ENCODE measurements around the gene KAT8. TPM values are rescaled to one million over a fixed set of nuclear protein-coding genes. Genes with fewer than 3 reads are reported as not detected.

The KAT8 gene
- total RNA-seq (ENCODE audit: unreplicated experiment): 49.7 TPM
- long read RNA-seq, transcript KAT8-201 (11 exons, 1,525 nt): major isoform, 19 of 23 reads
- long read RNA-seq, partial matches to known transcripts: 0 of 23 reads
- long read RNA-seq, other reads (novel, unspliced or antisense): 2 of 23 reads

DNA sequence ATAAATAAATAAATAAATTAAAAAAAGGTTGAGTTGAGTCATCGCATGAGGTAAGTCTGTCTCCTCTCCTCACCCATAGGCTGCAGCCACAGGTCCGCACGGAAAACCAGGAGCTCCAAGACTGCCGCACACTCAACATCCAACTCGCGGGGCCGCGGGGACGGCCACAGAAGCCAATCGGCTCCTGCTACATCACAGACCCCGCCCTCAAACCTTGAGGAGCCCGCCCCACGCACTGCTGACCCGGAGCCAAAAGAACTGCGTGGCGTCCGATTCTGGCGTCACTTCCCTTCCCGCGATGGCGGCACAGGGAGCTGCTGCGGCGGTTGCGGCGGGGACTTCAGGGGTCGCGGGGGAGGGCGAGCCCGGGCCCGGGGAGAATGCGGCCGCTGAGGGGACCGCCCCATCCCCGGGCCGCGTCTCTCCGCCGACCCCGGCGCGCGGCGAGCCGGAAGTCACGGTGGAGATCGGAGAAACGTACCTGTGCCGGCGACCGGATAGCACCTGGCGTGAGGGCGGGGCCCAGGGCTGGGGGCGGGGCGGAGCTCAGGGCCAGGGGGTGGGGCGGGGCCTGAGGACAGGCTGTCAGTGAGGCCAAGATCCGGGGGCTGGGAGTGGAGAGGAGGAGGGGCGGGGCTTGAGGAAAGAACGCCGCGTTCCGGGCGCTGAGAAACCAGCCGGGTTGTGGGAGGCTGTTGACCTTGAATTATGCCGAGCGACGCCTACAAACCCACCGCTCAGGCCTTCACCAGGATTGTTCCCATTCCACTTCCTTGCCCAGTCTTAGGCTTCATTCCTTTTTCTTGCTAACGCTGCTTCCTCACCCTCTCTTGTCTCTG is at the start of gene KAT8:
TSS of gene KAT8 (plus strand) at position 281 of the 839 bp plus-strand sequence. CDS start at position 299, 18 bp downstream.
- H3K27ac Mint-ChIP-seq (ENCODE audit: unreplicated experiment): peak within 1 kb of the TSS; percentile 86

DNA sequence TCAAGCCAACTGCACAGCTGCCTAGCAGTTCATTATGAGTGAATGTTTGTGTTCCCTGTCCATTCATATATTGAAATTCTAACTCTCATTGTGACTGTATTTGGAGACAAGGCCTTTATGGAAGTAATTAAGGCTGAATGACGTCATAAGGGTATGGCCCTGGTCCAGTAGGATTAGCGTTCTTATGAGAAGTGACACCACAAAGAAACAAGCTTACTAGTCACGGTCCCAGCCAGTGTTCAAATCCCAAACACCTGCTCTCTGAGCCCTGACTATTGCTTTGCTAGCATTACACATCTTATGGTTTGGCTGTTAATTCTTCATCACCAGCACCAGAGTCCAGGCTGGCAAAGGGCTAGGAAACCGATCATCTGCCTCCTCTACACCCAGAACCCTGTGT is 45.6 kb upstream of the KAT8 start:
- H3K9me3 Mint-ChIP-seq (ENCODE audit: unreplicated experiment): no peaks in the 10 kb centered on the region
- TF ChIP-seq, protein P1, sequence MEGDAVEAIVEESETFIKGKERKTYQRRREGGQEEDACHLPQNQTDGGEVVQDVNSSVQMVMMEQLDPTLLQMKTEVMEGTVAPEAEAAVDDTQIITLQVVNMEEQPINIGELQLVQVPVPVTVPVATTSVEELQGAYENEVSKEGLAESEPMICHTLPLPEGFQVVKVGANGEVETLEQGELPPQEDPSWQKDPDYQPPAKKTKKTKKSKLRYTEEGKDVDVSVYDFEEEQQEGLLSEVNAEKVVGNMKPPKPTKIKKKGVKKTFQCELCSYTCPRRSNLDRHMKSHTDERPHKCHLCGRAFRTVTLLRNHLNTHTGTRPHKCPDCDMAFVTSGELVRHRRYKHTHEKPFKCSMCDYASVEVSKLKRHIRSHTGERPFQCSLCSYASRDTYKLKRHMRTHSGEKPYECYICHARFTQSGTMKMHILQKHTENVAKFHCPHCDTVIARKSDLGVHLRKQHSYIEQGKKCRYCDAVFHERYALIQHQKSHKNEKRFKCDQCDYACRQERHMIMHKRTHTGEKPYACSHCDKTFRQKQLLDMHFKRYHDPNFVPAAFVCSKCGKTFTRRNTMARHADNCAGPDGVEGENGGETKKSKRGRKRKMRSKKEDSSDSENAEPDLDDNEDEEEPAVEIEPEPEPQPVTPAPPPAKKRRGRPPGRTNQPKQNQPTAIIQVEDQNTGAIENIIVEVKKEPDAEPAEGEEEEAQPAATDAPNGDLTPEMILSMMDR (IDR thresholded peaks at IDR 0.05; ENCODE audit: unreplicated experiment): no peak
- H3K27ac Mint-ChIP-seq (ENCODE audit: unreplicated experiment): peak overlapping the region; percentile 98
- peaks cover 25% of the 10 kb centered on the region for H3K4me1 Mint-ChIP-seq (ENCODE audit: unreplicated experiment)
- peaks cover 11% of the 10 kb centered on the region for H3K36me3 Mint-ChIP-seq (ENCODE audit: low read depth, unreplicated experiment)
- H3K4me3 Mint-ChIP-seq (ENCODE audit: unreplicated experiment): peak overlapping the region; percentile 98
- no peak for DNase-seq (ENCODE audit: low spot score)
- peaks cover 18% of the 10 kb centered on the region for H3K27me3 Mint-ChIP-seq (ENCODE audit: unreplicated experiment)

More for the DNA sequence above, at the start of gene KAT8:
- Mint-ChIP-seq H3K36me3 (ENCODE audit: low read depth, unreplicated experiment) (peaks cover 27% of the 10 kb centered on the region), H3K9me3 (ENCODE audit: unreplicated experiment) (no peaks in the 10 kb centered on the region), H3K4me3 (ENCODE audit: unreplicated experiment) (peak within 1 kb of the TSS; percentile 88), H3K27me3 (ENCODE audit: unreplicated experiment) (peaks cover 17% of the 10 kb centered on the region), H3K4me1 (ENCODE audit: unreplicated experiment) (peaks cover 15% of the 10 kb centered on the region)
- TF ChIP-seq, protein P1 (IDR thresholded peaks at IDR 0.05; ENCODE audit: unreplicated experiment): no peak
- peak; percentile 95 for DNase-seq (ENCODE audit: low spot score)

DNA sequence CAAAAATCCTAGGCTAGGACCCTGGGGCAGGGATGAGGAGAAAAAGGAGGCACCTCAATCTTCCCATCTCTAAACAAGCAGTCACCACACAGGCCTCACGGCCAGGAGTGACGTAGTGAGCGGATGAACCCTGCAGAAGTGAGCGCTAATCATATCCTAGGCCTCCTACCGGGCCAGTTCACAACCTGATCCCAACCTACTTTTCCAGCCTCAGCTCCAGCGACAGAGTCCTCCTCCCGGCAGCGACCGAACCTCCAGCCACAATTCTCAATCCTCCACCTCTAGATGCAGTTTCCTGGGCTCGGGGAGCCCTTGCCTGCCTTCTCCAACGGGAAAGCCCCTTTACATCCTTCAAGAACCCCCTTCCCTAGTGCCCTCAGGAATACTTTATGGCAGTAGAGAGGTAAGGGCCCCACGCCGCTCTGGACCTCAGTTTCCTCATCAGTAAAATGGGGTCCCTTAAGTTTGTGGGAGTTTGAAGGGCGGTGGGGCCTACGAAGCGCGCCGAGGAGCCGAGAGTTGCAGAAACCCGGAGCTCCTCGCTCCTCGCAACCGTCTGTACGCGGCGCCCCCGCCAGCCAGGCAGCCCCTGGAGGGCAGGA is 44.8 kb upstream of the KAT8 start:
- Mint-ChIP-seq H3K36me3 (ENCODE audit: low read depth, unreplicated experiment) (peaks cover 11% of the 10 kb centered on the region), H3K9me3 (ENCODE audit: unreplicated experiment) (no peaks in the 10 kb centered on the region), H3K4me1 (ENCODE audit: unreplicated experiment) (peaks cover 25% of the 10 kb centered on the region), H3K4me3 (ENCODE audit: unreplicated experiment) (peak overlapping the region; percentile 98), H3K27ac (ENCODE audit: unreplicated experiment) (peak overlapping the region; percentile 98), H3K27me3 (ENCODE audit: unreplicated experiment) (peaks cover 18% of the 10 kb centered on the region)
- TF ChIP-seq, protein P1 (IDR thresholded peaks at IDR 0.05; ENCODE audit: unreplicated experiment): no peak
- DNase-seq (ENCODE audit: low spot score): peak; percentile 18

DNA sequence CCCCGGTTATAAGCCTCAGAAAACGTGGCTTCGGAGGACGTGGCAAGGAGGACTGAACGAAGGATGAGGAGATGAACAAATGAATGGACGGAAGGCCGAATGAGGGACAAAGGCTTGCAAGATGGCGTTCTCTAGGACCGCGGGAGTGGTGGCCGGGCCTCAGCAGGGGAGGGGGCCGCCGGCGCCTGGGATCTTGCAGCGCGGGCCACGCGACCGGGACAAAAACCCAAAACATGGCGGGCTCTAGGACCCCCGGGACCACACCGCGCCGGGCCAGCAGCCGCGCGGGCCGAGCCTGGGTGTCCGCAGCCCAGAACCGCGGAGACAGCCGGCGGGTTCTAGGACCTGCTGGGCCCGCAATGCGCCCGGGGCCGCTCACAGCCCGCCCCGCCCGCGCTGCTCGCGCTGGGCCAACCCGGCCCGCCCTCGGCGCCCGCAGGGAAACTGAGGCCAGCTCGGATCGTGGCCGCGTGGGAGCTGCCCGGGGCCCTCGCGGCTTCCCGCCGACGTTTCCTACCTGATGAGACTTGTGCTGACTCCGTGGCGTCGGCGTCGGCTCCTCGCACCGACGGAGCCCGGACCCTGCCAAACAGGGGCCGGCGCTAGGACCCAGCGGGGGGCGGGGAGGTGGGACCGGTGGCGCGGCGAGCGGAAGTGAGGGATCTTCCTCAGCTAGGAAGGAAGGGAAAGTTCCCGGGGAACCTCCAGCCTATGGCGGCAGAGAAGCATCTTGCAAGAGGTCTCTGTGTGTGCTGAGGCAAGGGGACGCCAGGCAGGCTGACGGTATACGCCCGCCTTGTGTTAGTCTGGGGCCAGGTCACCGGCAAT is 44.1 kb upstream of the KAT8 start:
- Mint-ChIP-seq H3K36me3 (ENCODE audit: low read depth, unreplicated experiment) (peaks cover 18% of the 10 kb centered on the region), H3K4me3 (ENCODE audit: unreplicated experiment) (peak overlapping the region; percentile 99), H3K4me1 (ENCODE audit: unreplicated experiment) (peaks cover 25% of the 10 kb centered on the region), H3K27me3 (ENCODE audit: unreplicated experiment) (peaks cover 25% of the 10 kb centered on the region), H3K27ac (ENCODE audit: unreplicated experiment) (peak overlapping the region; percentile 99), H3K9me3 (ENCODE audit: unreplicated experiment) (no peaks in the 10 kb centered on the region)
- TF ChIP-seq, protein P1 (IDR thresholded peaks at IDR 0.05; ENCODE audit: unreplicated experiment): no peak
- DNase-seq (ENCODE audit: low spot score): peak; percentile 94

Data from endothelial cell (in vitro differentiated cells).